IPS-18c (cell line): ENCODE measurements around the gene GRID2.

ENCODE experiments used
- H3K4me3 ChIP-seq: 2 replicates; pipeline ENCODE4 v1.7.0; 2013; ENCODE audit warnings: low read depth, mild to moderate bottlenecking, low read length, moderate library complexity; ENCODE audit not compliant: insufficient read depth
- H3K9me3 ChIP-seq: one replicate; pipeline ENCODE4 v1.6.1; 2013; ENCODE audit warnings: mild to moderate bottlenecking, low read length, moderate library complexity; ENCODE audit not compliant: control insufficient read depth, insufficient read depth

The GRID2 gene

GRCh38 chr4:93373893-93374860 lies 1070.4 kb downstream of the GRID2 start:
- Histone ChIP-seq H3K9me3 (no peaks in the 10 kb centered on the region), H3K4me3 (no peak overlapping the region)

DNA sequence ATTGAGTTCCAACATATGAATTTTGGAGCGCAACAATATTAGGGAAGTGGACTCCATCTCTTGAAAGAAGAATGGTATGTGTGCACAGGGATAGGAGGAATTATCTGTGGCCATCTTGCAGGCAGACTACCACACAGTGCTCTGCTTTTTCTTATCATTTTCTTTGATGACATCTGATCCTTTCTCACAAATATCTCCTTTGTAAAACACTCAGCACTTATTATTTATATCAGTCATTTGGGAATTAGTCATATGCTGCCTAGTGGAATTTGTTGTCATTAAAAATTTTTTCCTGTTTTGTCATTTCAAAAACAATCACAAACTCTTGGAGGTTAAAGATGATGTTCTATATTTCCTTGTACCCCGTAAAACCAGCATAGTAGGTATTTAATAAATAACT lies 1080.5 kb downstream of the GRID2 start:
- no peaks in the 10 kb centered on the region for H3K9me3 ChIP-seq
- H3K4me3 ChIP-seq: no peak overlapping the region

DNA sequence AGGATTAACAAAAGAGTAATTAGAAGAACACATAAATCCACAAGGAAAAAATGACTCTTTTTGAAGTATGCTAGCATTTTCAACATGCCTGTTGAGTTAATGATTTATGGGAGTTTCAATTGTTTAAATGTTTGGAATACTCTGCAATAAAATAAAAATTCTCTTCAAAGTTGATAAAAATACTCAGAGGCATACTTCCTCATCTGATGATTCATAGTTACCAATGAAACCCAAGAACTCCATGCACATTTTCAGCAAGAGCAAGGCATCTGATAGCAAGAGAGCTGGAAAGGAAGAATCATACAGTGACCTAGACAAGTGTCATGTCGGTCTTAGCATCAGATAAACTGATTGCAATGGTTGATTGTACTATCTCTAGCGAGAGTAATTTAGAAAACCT lies 1081.1 kb downstream of the GRID2 start:
- no peaks in the 10 kb centered on the region for H3K9me3 ChIP-seq
- H3K4me3 ChIP-seq: no peak overlapping the region

DNA sequence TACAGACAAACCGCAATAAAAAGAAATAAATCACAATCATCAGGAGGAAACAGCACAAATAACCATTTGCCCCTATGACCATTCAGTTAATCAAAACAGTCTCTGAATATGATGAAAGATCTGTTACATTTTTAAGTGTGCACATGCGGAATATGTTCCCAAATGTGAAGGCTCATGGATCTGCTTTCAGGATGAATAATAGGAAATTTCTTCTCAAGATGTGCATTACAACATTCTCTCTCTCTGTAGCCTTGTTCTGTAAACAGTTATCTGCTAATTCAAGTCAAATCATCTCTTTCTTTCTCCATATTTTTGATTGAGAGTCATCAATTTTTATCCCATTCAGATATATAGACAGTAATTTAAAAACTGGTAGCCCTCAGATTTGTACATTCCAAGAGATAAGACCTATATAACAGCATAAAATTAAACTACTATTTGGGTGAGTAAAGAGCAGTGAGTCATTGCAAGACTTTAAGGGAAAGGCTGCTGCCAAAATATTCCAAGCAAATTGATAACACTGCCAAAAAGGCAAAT lies 1090.8 kb downstream of the GRID2 start:
- no peaks in the 10 kb centered on the region for H3K9me3 ChIP-seq
- no peak overlapping the region for H3K4me3 ChIP-seq

GRCh38 chr4:93396272-93396671 lies 1092.5 kb downstream of the GRID2 start:
- H3K4me3 ChIP-seq: no peak overlapping the region
- H3K9me3 ChIP-seq: no peaks in the 10 kb centered on the region

DNA sequence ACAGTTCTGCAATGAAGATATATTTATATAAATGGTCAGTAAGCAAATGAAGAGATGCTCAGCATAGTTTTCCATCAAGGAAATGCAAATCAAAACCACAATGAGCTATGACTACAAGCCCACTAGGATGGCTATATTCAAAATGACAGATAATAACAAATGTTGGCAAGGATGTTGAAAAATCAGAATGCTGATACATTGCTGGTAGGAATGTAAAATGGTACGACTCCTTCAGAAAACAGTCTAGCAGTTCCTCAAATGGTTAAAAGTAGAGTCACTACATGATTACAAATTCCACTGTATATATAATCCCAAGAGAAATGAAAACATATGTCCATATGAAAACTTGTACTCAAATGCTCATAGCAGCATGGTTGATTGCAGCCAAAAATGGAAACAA lies 1099.8 kb downstream of the GRID2 start:
- no peaks in the 10 kb centered on the region for H3K9me3 ChIP-seq
- H3K4me3 ChIP-seq: no peak overlapping the region

GRCh38 chr4:93407493-93408275 lies 1103.9 kb downstream of the GRID2 start:
- Histone ChIP-seq H3K9me3 (no peaks in the 10 kb centered on the region), H3K4me3 (no peak overlapping the region)

DNA sequence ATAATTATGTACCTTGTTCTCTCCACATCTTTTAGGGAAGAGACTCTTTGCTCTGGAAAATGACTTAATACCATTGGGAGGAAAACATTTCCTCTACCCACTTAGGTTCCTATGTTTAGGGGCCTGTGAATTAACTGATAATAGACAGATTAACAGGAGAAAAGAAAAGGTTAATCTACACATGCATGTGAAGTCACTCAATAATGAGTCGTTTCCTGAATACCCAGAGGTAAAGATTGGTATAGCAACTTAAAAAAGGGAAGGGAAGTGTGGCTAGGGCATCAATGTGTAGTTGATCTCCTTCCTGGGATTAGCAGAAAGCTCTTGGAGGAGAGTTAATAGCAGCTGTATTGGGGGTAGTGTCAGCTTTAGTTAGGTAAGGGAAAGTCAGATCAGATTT lies 1105.3 kb downstream of the GRID2 start:
- Histone ChIP-seq H3K9me3 (no peaks in the 10 kb centered on the region), H3K4me3 (no peak overlapping the region)

- no peaks in the 10 kb centered on the region for H3K9me3 ChIP-seq
Measured at GRCh38 chr4:93414041-93414550, 1110.3 kb downstream of the GRID2 start.

GRCh38 chr4:93416344-93417128 lies 1112.8 kb downstream of the GRID2 start:
- Histone ChIP-seq H3K9me3 (no peaks in the 10 kb centered on the region), H3K4me3 (no peak overlapping the region)

More at GRCh38 chr4:93414041-93414550, 1110.3 kb downstream of the GRID2 start:
- no peak overlapping the region for H3K4me3 ChIP-seq

DNA sequence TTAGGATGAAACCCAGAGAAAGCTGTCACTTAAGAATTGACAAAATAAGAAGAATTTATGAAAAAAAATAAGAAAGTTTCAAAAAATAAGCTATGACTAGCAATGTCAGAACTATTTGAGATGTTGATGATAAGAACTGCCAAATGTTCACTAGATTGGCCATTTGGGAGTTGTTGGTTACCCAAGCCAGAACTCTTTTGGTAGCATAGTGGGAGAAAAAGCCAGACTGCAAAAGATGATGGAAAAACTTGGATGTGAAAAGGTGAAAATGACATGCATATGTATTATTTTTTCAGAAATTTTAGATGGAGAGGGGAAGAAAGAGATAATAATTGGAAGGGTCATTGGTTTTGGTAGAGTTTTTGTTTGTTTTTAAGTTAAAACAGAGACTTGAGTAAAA lies 1127.6 kb downstream of the GRID2 start:
- peaks cover 2% of the 10 kb centered on the region for H3K9me3 ChIP-seq
- no peak overlapping the region for H3K4me3 ChIP-seq

GRCh38 chr4:93433840-93434239 lies 1130.1 kb downstream of the GRID2 start:
- H3K4me3 ChIP-seq: no peak overlapping the region
- peaks cover 2% of the 10 kb centered on the region for H3K9me3 ChIP-seq

GRCh38 chr4:93436000-93436626 lies 1132.3 kb downstream of the GRID2 start:
- Histone ChIP-seq H3K9me3 (peaks cover 2% of the 10 kb centered on the region), H3K4me3 (no peak overlapping the region)

- no peak overlapping the region for H3K4me3 ChIP-seq
- H3K9me3 ChIP-seq: no peaks in the 10 kb centered on the region
Measured at GRCh38 chr4:93437991-93438390, 1134.2 kb downstream of the GRID2 start.

DNA sequence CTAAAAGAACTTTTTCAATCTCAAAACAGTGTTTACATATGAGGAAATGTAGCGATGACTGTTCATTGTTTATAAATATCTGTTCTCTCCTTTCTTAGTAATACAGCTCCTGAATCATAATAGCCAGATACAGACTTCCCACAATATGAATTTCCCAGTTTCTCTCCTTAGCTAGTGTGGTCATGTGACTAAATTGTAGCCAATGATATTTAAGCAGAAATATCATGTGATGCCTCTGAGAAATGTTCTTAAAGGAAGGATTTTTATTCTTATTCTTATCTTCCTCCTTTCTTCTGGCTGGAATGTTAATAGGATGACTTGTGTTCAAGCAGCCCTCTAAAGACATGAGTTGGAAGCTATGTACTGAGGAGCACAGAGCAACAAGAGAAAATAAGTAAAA lies 1141.1 kb downstream of the GRID2 start:
- H3K9me3 ChIP-seq: no peaks in the 10 kb centered on the region
- no peak overlapping the region for H3K4me3 ChIP-seq

DNA sequence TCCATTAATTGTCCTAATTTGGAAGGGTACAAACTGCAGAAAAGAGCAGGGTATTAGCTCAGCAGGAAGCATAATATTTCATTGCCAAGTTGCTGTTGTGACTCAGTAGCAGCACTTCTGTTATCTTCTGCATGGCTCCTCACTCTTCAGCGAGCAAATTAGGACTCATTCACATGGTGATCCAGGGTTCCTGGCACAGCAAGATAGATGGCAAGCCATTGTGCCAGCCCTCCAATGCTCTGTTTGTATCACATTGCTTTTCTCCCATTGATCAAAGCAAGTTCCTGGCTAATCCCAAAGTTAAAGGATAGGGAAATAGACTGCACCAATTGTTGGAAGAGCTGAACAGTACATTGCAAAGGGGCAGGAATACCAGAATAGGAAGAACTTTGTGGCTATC lies 1142.3 kb downstream of the GRID2 start:
- Histone ChIP-seq H3K4me3 (no peak overlapping the region), H3K9me3 (no peaks in the 10 kb centered on the region)
